Esophagus (tissue), 2 donors: Measurements from ENCODE around the gene ZC2HC1C. TPM values are rescaled to one million over a fixed set of nuclear protein-coding genes. Genes with fewer than 3 reads are reported as not detected.
"Not testable (repeated sequence)": the region's sequence is repeated elsewhere in the genome, so short reads cannot be mapped to it uniquely, and the experiment has no call there.

ENCODE experiments used
- H3K27ac ChIP-seq, 2 donors: one replicate each; pipeline ENCODE4 v1.5.1; 2013; ENCODE audit warnings: low read depth in 2 of 2, mild to moderate bottlenecking in 2 of 2, inconsistent platforms in 1 of 2, low read length in 1 of 2, moderate library complexity in 1 of 2
- H3K27me3 ChIP-seq, 2 donors: one replicate each; pipeline ENCODE4 v1.6.1; 2013; ENCODE audit warnings: low read length in 2 of 2, control low read depth in 1 of 2, mild to moderate bottlenecking in 1 of 2; ENCODE audit not compliant: insufficient read depth in 2 of 2, control insufficient read depth in 1 of 2
- H3K36me3 ChIP-seq, 2 donors: one replicate each; pipeline ENCODE4 v1.6.1; 2013; ENCODE audit warnings: low read length in 1 of 2; ENCODE audit not compliant: control insufficient read depth in 2 of 2, insufficient read depth in 2 of 2
- H3K4me1 ChIP-seq, 2 donors: one replicate each; pipeline ENCODE4 v1.6.1; 2013; ENCODE audit warnings: low read length in 1 of 2; ENCODE audit not compliant: control insufficient read depth in 2 of 2, insufficient read depth in 2 of 2
- H3K4me3 ChIP-seq, 2 donors: one replicate each; pipeline ENCODE4 v1.5.1; 2013; ENCODE audit warnings: low read length in 2 of 2, mild to moderate bottlenecking in 2 of 2, low read depth in 1 of 2, moderate library complexity in 1 of 2
- H3K9me3 ChIP-seq, 2 donors: one replicate each; pipeline ENCODE4 v1.6.1; 2013; ENCODE audit warnings: mild to moderate bottlenecking in 2 of 2, low read depth in 1 of 2, low read length in 1 of 2, moderate library complexity in 1 of 2; ENCODE audit not compliant: control insufficient read depth in 2 of 2, insufficient read depth in 1 of 2
- WGBS, 2 donors: extraction: QIAGEN DNeasy Blood & Tissue Kit; methylation state at CpG; one replicate each; pipeline ENCODE4 v1.1.7; 2013; 5-methylcytosine and 5-hydroxymethylcytosine counted together
- polyA plus RNA-seq, 2 donors: library from polyadenylated mRNA; stranded (reverse); fragments of 200-250 nt; gene quantifications; one replicate each; pipeline ENCODE4 v1.2.3, GENCODE V29; 2013
- donor health status: healthy with polysubstance abuse.
- donor health status: Bipolar disorder and iron deficiency.

Gene ZC2HC1C
- polyA plus RNA-seq, 2 donors = 0.88 to 3.3 TPM

- Histone ChIP-seq H3K4me3 (peak overlapping the region in 1 of 2 donors; percentile 89), H3K4me1 (peaks cover 0 to 3% of the 10 kb centered on the region in 2 donors), H3K27ac (no peak overlapping the region), H3K9me3 (peaks cover 0 to 2% of the 10 kb centered on the region in 2 donors), H3K36me3 (no peaks in the 10 kb centered on the region), H3K27me3 (no peaks in the 10 kb centered on the region)
- 54 to 71% methylated on average over 5 of the region's 5 CpGs for WGBS, 2 donors
Observed at GRCh38 chr14:75125617-75126016, 56.2 kb downstream of the ZC2HC1C start.

GRCh38 chr14:75126121-75126544 lies 56.7 kb downstream of the ZC2HC1C start:
- peak overlapping the region; percentile 98 to 99 for H3K27ac ChIP-seq
- peaks cover 0 to 2% of the 10 kb centered on the region in 2 donors for H3K9me3 ChIP-seq
- peak overlapping the region; percentile 89 to 98 for H3K4me3 ChIP-seq
- H3K36me3 ChIP-seq = no peaks in the 10 kb centered on the region
- WGBS, 2 donors = 1 to 2% methylated on average over 6 of the region's 6 CpGs
- peaks cover 0 to 3% of the 10 kb centered on the region in 2 donors for H3K4me1 ChIP-seq
- no peaks in the 10 kb centered on the region for H3K27me3 ChIP-seq

GRCh38 chr14:75126679-75127473 lies 57.4 kb downstream of the ZC2HC1C start, which contains the start of gene NEK9:
Gene NEK9, minus strand, starts transcription at chr14:75127048. Its CDS starts 127 bp downstream, at chr14:75126921.
- peaks cover 0 to 3% of the 10 kb centered on the region in 2 donors for H3K4me1 ChIP-seq
- H3K27me3 ChIP-seq = no peaks in the 10 kb centered on the region
- 0% methylated on average over 66 to 76 of the region's 76 CpGs for WGBS, 2 donors
- H3K4me3 ChIP-seq = peak within 1 kb of the TSS; percentile 89 to 98
- no peaks in the 10 kb centered on the region for H3K36me3 ChIP-seq
- H3K27ac ChIP-seq = peak within 1 kb of the TSS; percentile 98 to 99
- H3K9me3 ChIP-seq = peaks cover 0 to 2% of the 10 kb centered on the region in 2 donors

- peak overlapping the region; percentile 89 to 98 for H3K4me3 ChIP-seq
Observed at GRCh38 chr14:75127474-75127820, 58.0 kb downstream of the ZC2HC1C start.

GRCh38 chr14:75127903-75128595 lies 58.6 kb downstream of the ZC2HC1C start:
- 60 to 63% methylated on average over 10 of the region's 10 CpGs for whole genome bisulfite sequencing, 2 donors
- no peaks in the 10 kb centered on the region for H3K27me3 ChIP-seq
- peak overlapping the region in 1 of 2 donors; percentile 89 for H3K4me3 ChIP-seq
- peaks cover 0 to 3% of the 10 kb centered on the region in 2 donors for H3K4me1 ChIP-seq
- peaks cover 0 to 2% of the 10 kb centered on the region in 2 donors for H3K36me3 ChIP-seq
- H3K9me3 ChIP-seq = peaks cover 0 to 2% of the 10 kb centered on the region in 2 donors
- peak overlapping the region; percentile 98 to 99 for H3K27ac ChIP-seq

More at GRCh38 chr14:75127474-75127820, 58.0 kb downstream of the ZC2HC1C start:
- H3K4me1 ChIP-seq, H3K36me3 ChIP-seq, H3K9me3 ChIP-seq, H3K27me3 ChIP-seq: not testable (repeated sequence)
- 25 to 28% methylated on average over 16 of the region's 16 CpGs for WGBS, 2 donors
- H3K27ac ChIP-seq = peak overlapping the region; percentile 98 to 99

GRCh38 chr14:75128596-75128990 lies 59.2 kb downstream of the ZC2HC1C start:
- Histone ChIP-seq H3K36me3 (peaks cover 0 to 2% of the 10 kb centered on the region in 2 donors), H3K4me3 (no peak overlapping the region), H3K27me3 (no peaks in the 10 kb centered on the region), H3K27ac (no peak overlapping the region), H3K4me1 (peaks cover 0 to 3% of the 10 kb centered on the region in 2 donors), H3K9me3 (peaks cover 0 to 2% of the 10 kb centered on the region in 2 donors)
- 85 to 90% methylated on average over 5 of the region's 5 CpGs for WGBS, 2 donors

Other genes starting within 250 kb of the ZC2HC1C start
- not detected for gene PROX2, start 193.5 kb upstream of the ZC2HC1C start, polyA plus RNA-seq
- 10 to 100 TPM; 31.0 to 56.5 TPM for gene DLST, start 187.7 kb upstream of the ZC2HC1C start, polyA plus RNA-seq
- 1 to 10 TPM; 2.8 to 3.0 TPM for gene RPS6KL1, start 146.4 kb upstream of the ZC2HC1C start, polyA plus RNA-seq
- gene PGF, start 114.0 kb upstream of the ZC2HC1C start, polyA plus RNA-seq = 1 to 10 TPM; 2.4 to 2.5 TPM
- gene EIF2B2, start 66.7 kb upstream of the ZC2HC1C start, polyA plus RNA-seq = 10 to 100 TPM; 13.3 to 42.9 TPM
- 1 to 10 TPM; 8.0 to 9.0 TPM for gene MLH3, start 18.2 kb upstream of the ZC2HC1C start, polyA plus RNA-seq
- 10 to 100 TPM; 12.0 to 24.1 TPM for gene ACYP1, start 5.6 kb upstream of the ZC2HC1C start, polyA plus RNA-seq
- 10 to 100 TPM; 18.6 to 27.8 TPM for gene NEK9, start 57.4 kb downstream of the ZC2HC1C start, polyA plus RNA-seq
- 100 to 1,000 TPM in 1 of 2 donors, 10 to 100 TPM in 1; 74.8 to 225 TPM for gene TMED10, start 107.0 kb downstream of the ZC2HC1C start, polyA plus RNA-seq
- gene FOS, start 209.2 kb downstream of the ZC2HC1C start, polyA plus RNA-seq = 100 to 1,000 TPM in 1 of 2 donors, 10 to 100 TPM in 1; 99.5 to 102 TPM